ENCODE measurements around the gene CALML3. TPM values are rescaled to one million over a fixed set of nuclear protein-coding genes. Genes with fewer than 3 reads are reported as not detected.

Gene CALML3
- total RNA-seq, 1 experiment from 2014 or later: not detected

GRCh38 chr10:5525561-5526341 is 990 bp downstream of the CALML3 start:
- Histone ChIP-seq H3K27ac (ENCODE audit: insufficient read length, low read depth, low read length) (no peak overlapping the region), H3K56ac (ENCODE audit: insufficient read length, low read depth, low read length) (no peak overlapping the region), H4K91ac (ENCODE audit: insufficient read length, low read depth, low read length) (no peak overlapping the region), H3K4me2 (ENCODE audit: insufficient read depth, insufficient read length, low read length) (no peak overlapping the region), H3K9ac (ENCODE audit: extremely low read depth, insufficient read length, low read length) (no peak overlapping the region), H3K79me2 (ENCODE audit: insufficient read depth, low read length) (no peaks in the 10 kb centered on the region), H3K4ac (ENCODE audit: low read depth, low read length) (no peak overlapping the region), H3K27me3 (ENCODE audit: insufficient read depth, low read length) (no peaks in the 10 kb centered on the region), H4K20me1 (ENCODE audit: control insufficient read depth, insufficient read depth, insufficient read length) (no peaks in the 10 kb centered on the region), H2BK120ac (ENCODE audit: low read depth, low read length, poor library complexity, severe bottlenecking) (no peak overlapping the region), H2BK15ac (ENCODE audit: low read depth, low read length) (no peak overlapping the region), H2BK20ac (ENCODE audit: low read depth, low read length, poor library complexity, severe bottlenecking) (no peak overlapping the region), H2BK5ac (ENCODE audit: insufficient read length, low read length) (no peak overlapping the region), H4K8ac (replicated peaks; ENCODE audit: insufficient read length, low read depth, low read length) (no peak overlapping the region), H3K18ac (ENCODE audit: insufficient read length, low read depth, low read length) (no peak overlapping the region), H3K79me1 (ENCODE audit: insufficient read depth, low read depth, low read length, poor library complexity, severe bottlenecking) (no peaks in the 10 kb centered on the region), H3T11ph (ENCODE audit: low read length) (no peak overlapping the region), H3K23me2 (ENCODE audit: insufficient read length, low read depth, low read length, poor library complexity, severe bottlenecking) (no peaks in the 10 kb centered on the region), H3K4me1 (ENCODE audit: insufficient read depth, low read length) (no peaks in the 10 kb centered on the region), H4K5ac (ENCODE audit: insufficient read length, low read depth, low read length) (no peak overlapping the region), H3K14ac (ENCODE audit: insufficient read depth, low read length) (no peak overlapping the region), H3K9me3 (ENCODE audit: control insufficient read depth, low read depth, low read length) (no peaks in the 10 kb centered on the region), H3K23ac (ENCODE audit: insufficient read length, low read depth, low read length) (no peak overlapping the region), H2AFZ (ENCODE audit: low read length) (no peak overlapping the region), H2BK12ac (ENCODE audit: insufficient read length, low read depth, low read length) (no peak overlapping the region), H2AK5ac (ENCODE audit: insufficient read length, low read length) (no peak overlapping the region)
- Mint-ChIP-seq H3K4me1 (peaks cover 12 to 31% of the 10 kb centered on the region in 2 experiments), H3K27me3 (ENCODE audit: low read depth) (0 out of 2 replicates have a peak, but pooled peaks cover 2% of the 10 kb centered on the region), H3K4me3 (no peak overlapping the region), H3K27ac (no peak overlapping the region; a peak in 1 of 7 replicates), H3K36me3 (ENCODE audit: insufficient read depth in 1 of 3, low read depth in 3 of 3) (no peaks in the 10 kb centered on the region; a peak in 2 of 7 replicates), H3K9me3 (peaks cover 1% of the 10 kb centered on the region in 2 experiments; a peak in 3 of 5 replicates)
- TF ChIP-seq, protein P1, sequence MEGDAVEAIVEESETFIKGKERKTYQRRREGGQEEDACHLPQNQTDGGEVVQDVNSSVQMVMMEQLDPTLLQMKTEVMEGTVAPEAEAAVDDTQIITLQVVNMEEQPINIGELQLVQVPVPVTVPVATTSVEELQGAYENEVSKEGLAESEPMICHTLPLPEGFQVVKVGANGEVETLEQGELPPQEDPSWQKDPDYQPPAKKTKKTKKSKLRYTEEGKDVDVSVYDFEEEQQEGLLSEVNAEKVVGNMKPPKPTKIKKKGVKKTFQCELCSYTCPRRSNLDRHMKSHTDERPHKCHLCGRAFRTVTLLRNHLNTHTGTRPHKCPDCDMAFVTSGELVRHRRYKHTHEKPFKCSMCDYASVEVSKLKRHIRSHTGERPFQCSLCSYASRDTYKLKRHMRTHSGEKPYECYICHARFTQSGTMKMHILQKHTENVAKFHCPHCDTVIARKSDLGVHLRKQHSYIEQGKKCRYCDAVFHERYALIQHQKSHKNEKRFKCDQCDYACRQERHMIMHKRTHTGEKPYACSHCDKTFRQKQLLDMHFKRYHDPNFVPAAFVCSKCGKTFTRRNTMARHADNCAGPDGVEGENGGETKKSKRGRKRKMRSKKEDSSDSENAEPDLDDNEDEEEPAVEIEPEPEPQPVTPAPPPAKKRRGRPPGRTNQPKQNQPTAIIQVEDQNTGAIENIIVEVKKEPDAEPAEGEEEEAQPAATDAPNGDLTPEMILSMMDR (conservative IDR thresholded peaks at IDR 0.05): no peak
- WGBS (ENCODE audit: extremely low coverage, insufficient read length, low lambda C conversion rate): no CpG with 5 or more reads among the region's 34 CpGs
- no peak for DNase-seq

All from H9 (cell line).